GM12878 (cell line): ENCODE measurements around the gene MAML2. TPM values are rescaled to one million over a fixed set of nuclear protein-coding genes. Genes with fewer than 3 reads are reported as not detected.

Source experiments
- BACH1 ChIP-seq: fragments of 450-650 bp; IDR thresholded peaks from 2 replicates; pipeline ENCODE4 v1.6.1; 2017; ENCODE audit warnings: mild to moderate bottlenecking, borderline replicate concordance
- BHLHE40 ChIP-seq, 2 experiments: fragments of 450-650 bp in 1 of 2; IDR thresholded peaks; 2 replicates each; pipeline ENCODE4 v1.6.1; 2011 to 2017; ENCODE audit warnings: low read depth in 2 of 2, borderline replicate concordance in 1 of 2, improper control_type of control experiment in 1 of 2, low read length in 1 of 2, mild to moderate bottlenecking in 1 of 2
- BRCA1 ChIP-seq: IDR thresholded peaks from 2 replicates; pipeline ENCODE4 v1.6.1; 2011; ENCODE audit warnings: low read depth, low read length, improper control_type of control experiment
- CREB1 ChIP-seq: IDR thresholded peaks from 2 replicates; pipeline ENCODE4 v1.6.1; 2012; ENCODE audit warnings: low read depth, mild to moderate bottlenecking, inconsistent platforms
- DPF2 ChIP-seq: fragments of 450-650 bp; IDR thresholded peaks from 2 replicates; pipeline ENCODE4 v1.6.1; 2017; ENCODE audit warnings: mild to moderate bottlenecking
- ESRRA ChIP-seq: IDR thresholded peaks from 2 replicates; pipeline ENCODE4 v1.6.1; 2012; ENCODE audit warnings: mild to moderate bottlenecking, low read length, improper control_type of control experiment
- FOS ChIP-seq: IDR thresholded peaks from 3 replicates; pipeline ENCODE4 v1.6.1; 2011; ENCODE audit warnings: borderline replicate concordance; ENCODE audit not compliant: insufficient read length; ENCODE audit errors: extremely low read depth
- GABPA ChIP-seq: IDR thresholded peaks from 2 replicates; pipeline ENCODE4 v1.6.1; 2014; ENCODE audit warnings: antibody characterized with exemption, low read depth, mild to moderate bottlenecking, inconsistent platforms
- HDGF ChIP-seq: fragments of 450-650 bp; IDR thresholded peaks from 2 replicates; pipeline ENCODE4 v1.6.1; 2016; ENCODE audit warnings: antibody characterized with exemption
- IKZF1 ChIP-seq: fragments of 450-650 bp; conservative IDR thresholded peaks from 2 replicates; pipeline ENCODE4 v1.6.1; 2017; ENCODE audit warnings: antibody characterized with exemption, mild to moderate bottlenecking
- JUNB ChIP-seq: IDR thresholded peaks from 2 replicates; pipeline ENCODE4 v1.6.1; 2016; ENCODE audit warnings: antibody characterized with exemption, mild to moderate bottlenecking
- JUND ChIP-seq: IDR thresholded peaks from 2 replicates; pipeline ENCODE4 v1.6.1; 2012; ENCODE audit warnings: low read depth, mild to moderate bottlenecking, low read length, improper control_type of control experiment, moderate library complexity
- MTA2 ChIP-seq: fragments of 450-650 bp; IDR thresholded peaks from 2 replicates; pipeline ENCODE4 v1.6.1; 2016; ENCODE audit warnings: low read depth, mild to moderate bottlenecking, moderate library complexity
- MYC ChIP-seq: IDR thresholded peaks from 2 replicates; pipeline ENCODE4 v1.6.1; 2011; ENCODE audit warnings: mild to moderate bottlenecking, low read length, moderate library complexity, inconsistent platforms; ENCODE audit not compliant: insufficient read depth, insufficient replicate concordance, insufficient read length, severe bottlenecking
- NBN ChIP-seq: fragments of 450-650 bp; IDR thresholded peaks from 2 replicates; pipeline ENCODE4 v1.6.1; 2016
- NFIC ChIP-seq: IDR thresholded peaks from 2 replicates; pipeline ENCODE4 v1.6.1; 2012; ENCODE audit warnings: low read depth, mild to moderate bottlenecking, inconsistent platforms, low read length, moderate library complexity
- NR2F1 ChIP-seq: fragments of 450-650 bp; conservative IDR thresholded peaks from 2 replicates; pipeline ENCODE4 v1.6.1; 2017; ENCODE audit warnings: mild to moderate bottlenecking
- SREBF2 ChIP-seq: IDR thresholded peaks from 2 replicates; pipeline ENCODE4 v1.6.1; 2012; ENCODE audit warnings: mild to moderate bottlenecking, low read length
- STAT1 ChIP-seq: fragments of 450-650 bp; conservative IDR thresholded peaks from 2 replicates; pipeline ENCODE4 v1.6.1; 2014; ENCODE audit warnings: antibody characterized with exemption, mild to moderate bottlenecking
- TCF12 ChIP-seq: IDR thresholded peaks from 2 replicates; pipeline ENCODE4 v1.6.1; 2011; ENCODE audit warnings: low read depth, mild to moderate bottlenecking, low read length
- ZBED1 ChIP-seq: IDR thresholded peaks from 2 replicates; pipeline ENCODE4 v1.6.1; 2016; ENCODE audit warnings: borderline replicate concordance
- ZNF217 ChIP-seq: fragments of 450-650 bp; IDR thresholded peaks from 2 replicates; pipeline ENCODE4 v1.6.1; 2017; ENCODE audit warnings: antibody characterized with exemption, mild to moderate bottlenecking
- ZNF384 ChIP-seq: IDR thresholded peaks from 2 replicates; pipeline ENCODE4 v1.6.1; 2012; ENCODE audit warnings: low read depth, mild to moderate bottlenecking, low read length, improper control_type of control experiment, borderline replicate concordance
- ZSCAN29 ChIP-seq: fragments of 450-650 bp; IDR thresholded peaks from 2 replicates; pipeline ENCODE4 v1.6.1; 2017; ENCODE audit warnings: mild to moderate bottlenecking, moderate library complexity
- polyA plus RNA-seq, 11 experiments: library from polyadenylated mRNA; depleted of rRNA in 4 of 11; unstranded in 6 of 11; stranded (reverse) in 5 of 11; fragments of >200 nt; fragmentation: Nextera tagmentation in 4 of 11; fragmentation: Illumina TruSeq in 1 of 11; extraction: Ambion mirVana in 4 of 11; extraction: Trizol in 1 of 11; gene quantifications; 1 replicate in 1 of 11; 2 replicates in 10 of 11; pipeline versions ENCODE4 v1.2.1 to v1.2.3, GENCODE V29; 2011 to 2016; ENCODE audit warnings: inconsistent platforms in 2 of 11, missing spikeins in 2 of 11, low read depth in 1 of 11
- total RNA-seq, 4 experiments: library from RNA; depleted of rRNA in 3 of 4; stranded (reverse); fragments of >200 nt in 3 of 4; fragmentation: Illumina TruSeq in 1 of 4; extraction: Trizol in 1 of 4; gene quantifications; 2 replicates each; pipeline versions ENCODE4 v1.2.1 to v1.2.3, GENCODE V29; 2013 to 2021
- TF ChIP-seq, protein P1 (sequence below): fragments of 450-650 bp; IDR thresholded peaks from 2 replicates; pipeline ENCODE4 v1.6.1; 2017; ENCODE audit warnings: mild to moderate bottlenecking
- TF ChIP-seq, protein P2 (sequence below): fragments of 450-650 bp; formaldehyde crosslinking; IDR thresholded peaks from 2 replicates; pipeline ENCODE4 v1.4.0; 2022; ENCODE audit warnings: mild to moderate bottlenecking, moderate library complexity
- TF ChIP-seq, protein P3 (sequence below): IDR thresholded peaks from 2 replicates; pipeline ENCODE4 v1.6.1; 2011; ENCODE audit warnings: low read depth, low read length, improper control_type of control experiment, borderline replicate concordance

The MAML2 gene
- total and polyA plus RNA-seq, 10 of the 15 experiments (the other 5 are each of a cell fraction or from before 2014, with no cell fraction given), result 2.5 to 15.1 (median 12.0) TPM

DNA sequence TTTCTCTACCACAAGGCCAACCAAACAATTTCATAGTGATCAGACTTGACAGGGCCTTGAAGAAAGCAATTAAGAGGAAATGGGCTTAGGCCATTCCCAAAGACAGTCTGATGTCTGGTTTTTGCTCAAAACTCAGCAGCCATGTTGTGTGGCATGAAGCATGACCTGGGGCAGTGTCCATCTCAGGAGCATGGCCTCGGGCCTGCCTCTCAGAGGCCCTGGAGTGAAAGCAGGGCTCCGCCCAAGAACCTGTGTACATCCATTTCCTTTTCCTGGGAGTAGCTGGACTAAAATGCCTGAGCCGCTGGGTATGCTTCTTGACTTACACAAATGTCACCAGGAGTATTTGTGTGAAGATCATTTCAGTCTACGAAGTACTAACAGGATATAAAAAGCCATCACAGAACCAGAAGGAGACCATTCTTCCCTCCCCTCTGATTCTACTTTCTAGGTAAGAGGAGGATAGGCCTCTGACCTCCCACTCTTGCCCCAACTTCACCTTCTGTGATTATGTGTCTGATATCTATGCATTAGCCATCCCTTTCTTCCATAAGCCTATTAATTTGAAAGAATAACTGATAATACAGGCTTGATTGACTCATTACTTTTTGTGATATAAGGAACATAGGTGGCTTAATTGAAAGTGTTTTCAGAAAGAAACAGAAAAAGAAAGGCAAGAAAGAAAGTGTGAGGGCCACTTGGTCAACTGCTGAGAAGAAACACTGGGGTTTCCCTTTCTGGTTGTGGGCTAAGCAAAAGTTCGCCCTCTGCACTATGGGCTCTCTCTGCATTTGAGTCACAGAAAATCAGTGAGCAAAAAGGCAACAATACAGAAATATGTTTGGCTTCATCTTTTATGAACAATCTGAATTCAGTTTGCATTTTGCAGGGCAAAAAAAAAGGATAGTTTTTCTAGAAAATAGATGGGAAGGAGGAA lies 230.5 kb downstream of the MAML2 start (continued):
- TF ChIP-seq, protein P1, sequence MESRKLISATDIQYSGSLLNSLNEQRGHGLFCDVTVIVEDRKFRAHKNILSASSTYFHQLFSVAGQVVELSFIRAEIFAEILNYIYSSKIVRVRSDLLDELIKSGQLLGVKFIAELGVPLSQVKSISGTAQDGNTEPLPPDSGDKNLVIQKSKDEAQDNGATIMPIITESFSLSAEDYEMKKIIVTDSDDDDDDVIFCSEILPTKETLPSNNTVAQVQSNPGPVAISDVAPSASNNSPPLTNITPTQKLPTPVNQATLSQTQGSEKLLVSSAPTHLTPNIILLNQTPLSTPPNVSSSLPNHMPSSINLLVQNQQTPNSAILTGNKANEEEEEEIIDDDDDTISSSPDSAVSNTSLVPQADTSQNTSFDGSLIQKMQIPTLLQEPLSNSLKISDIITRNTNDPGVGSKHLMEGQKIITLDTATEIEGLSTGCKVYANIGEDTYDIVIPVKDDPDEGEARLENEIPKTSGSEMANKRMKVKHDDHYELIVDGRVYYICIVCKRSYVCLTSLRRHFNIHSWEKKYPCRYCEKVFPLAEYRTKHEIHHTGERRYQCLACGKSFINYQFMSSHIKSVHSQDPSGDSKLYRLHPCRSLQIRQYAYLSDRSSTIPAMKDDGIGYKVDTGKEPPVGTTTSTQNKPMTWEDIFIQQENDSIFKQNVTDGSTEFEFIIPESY, result no peak
- TF ChIP-seq MTA2, result peak; percentile 70
- TF ChIP-seq CREB1, result 0 out of 2 replicates have a peak, but pooled peaks have one; percentile 13
- TF ChIP-seq NR2F1, result peak; percentile 79
- peak; percentile 24; the same call in 1 of the 2 replicates for TF ChIP-seq BACH1
- peak; percentile 90 for TF ChIP-seq NFIC
- TF ChIP-seq, protein P2, sequence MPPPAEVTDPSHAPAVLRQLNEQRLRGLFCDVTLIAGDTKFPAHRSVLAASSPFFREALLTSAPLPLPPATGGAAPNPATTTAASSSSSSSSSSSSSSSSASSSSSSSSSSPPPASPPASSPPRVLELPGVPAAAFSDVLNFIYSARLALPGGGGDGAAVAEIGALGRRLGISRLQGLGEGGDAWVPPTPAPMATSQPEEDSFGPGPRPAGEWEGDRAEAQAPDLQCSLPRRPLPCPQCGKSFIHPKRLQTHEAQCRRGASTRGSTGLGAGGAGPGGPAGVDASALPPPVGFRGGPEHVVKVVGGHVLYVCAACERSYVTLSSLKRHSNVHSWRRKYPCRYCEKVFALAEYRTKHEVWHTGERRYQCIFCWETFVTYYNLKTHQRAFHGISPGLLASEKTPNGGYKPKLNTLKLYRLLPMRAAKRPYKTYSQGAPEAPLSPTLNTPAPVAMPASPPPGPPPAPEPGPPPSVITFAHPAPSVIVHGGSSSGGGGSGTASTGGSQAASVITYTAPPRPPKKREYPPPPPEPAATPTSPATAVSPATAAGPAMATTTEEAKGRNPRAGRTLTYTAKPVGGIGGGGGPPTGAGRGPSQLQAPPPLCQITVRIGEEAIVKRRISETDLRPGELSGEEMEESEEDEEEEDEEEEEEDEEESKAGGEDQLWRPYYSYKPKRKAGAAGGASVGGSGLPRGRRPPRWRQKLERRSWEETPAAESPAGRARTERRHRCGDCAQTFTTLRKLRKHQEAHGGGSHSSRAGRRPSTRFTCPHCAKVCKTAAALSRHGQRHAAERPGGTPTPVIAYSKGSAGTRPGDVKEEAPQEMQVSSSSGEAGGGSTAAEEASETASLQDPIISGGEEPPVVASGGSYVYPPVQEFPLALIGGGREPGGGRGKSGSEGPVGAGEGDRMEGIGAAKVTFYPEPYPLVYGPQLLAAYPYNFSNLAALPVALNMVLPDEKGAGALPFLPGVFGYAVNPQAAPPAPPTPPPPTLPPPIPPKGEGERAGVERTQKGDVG (CRISPR knock-in tag), result no peak
- no peak for TF ChIP-seq FOS
- TF ChIP-seq STAT1, result no peak
- TF ChIP-seq BHLHE40 (IDR thresholded peaks at IDR 0.05; ENCODE audit: borderline replicate concordance in 1 of 2, low read depth in 2 of 2, low read length in 1 of 2), result peak in 1 of 2 experiments; percentile 23; a peak in 1 of 4 replicates
- TF ChIP-seq JUNB, result peak; percentile 94
- TF ChIP-seq ZNF384, result no peak
- no peak for TF ChIP-seq BRCA1
- TF ChIP-seq, protein P3, sequence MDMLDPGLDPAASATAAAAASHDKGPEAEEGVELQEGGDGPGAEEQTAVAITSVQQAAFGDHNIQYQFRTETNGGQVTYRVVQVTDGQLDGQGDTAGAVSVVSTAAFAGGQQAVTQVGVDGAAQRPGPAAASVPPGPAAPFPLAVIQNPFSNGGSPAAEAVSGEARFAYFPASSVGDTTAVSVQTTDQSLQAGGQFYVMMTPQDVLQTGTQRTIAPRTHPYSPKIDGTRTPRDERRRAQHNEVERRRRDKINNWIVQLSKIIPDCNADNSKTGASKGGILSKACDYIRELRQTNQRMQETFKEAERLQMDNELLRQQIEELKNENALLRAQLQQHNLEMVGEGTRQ, result no peak
- TF ChIP-seq SREBF2, result no peak
- TF ChIP-seq TCF12, result no peak
- TF ChIP-seq ESRRA, result no peak
- TF ChIP-seq ZSCAN29, result no peak
- TF ChIP-seq IKZF1, result no peak
- no peak for TF ChIP-seq HDGF
- TF ChIP-seq NBN, result no peak
- peak; percentile 65; the same call in 1 of the 2 replicates for TF ChIP-seq ZBED1
- 0 out of 2 replicates have a peak, but pooled peaks have one; percentile 34 for TF ChIP-seq DPF2
- TF ChIP-seq JUND, result peak; percentile 26; the same call in 1 of the 2 replicates
- no peak for TF ChIP-seq MYC
- peak; percentile 65; the same call in 1 of the 2 replicates for TF ChIP-seq ZNF217
- TF ChIP-seq GABPA, result no peak
